Spleen (tissue), 7 donors: ENCODE measurements around the gene OMA1.

Experiments used
- CTCF ChIP-seq, 11 experiments: fragments of 200-600 bp in 7 of 11; fragments of 450-650 bp in 4 of 11; sonication (generic) in 4 of 11; IDR thresholded peaks in 8 of 11; conservative IDR thresholded peaks in 3 of 11; 1 replicate in 7 of 11; 2 replicates in 4 of 11; pipeline versions ENCODE4 v1.4.0 to v1.8.0; 2016 to 2021; ENCODE audit warnings: antibody characterized with exemption in 11 of 11, inconsistent platforms in 4 of 11, mild to moderate bottlenecking in 1 of 11
- POLR2A ChIP-seq, 3 donors: fragments of 450-650 bp; IDR thresholded peaks; one replicate each; pipeline ENCODE4 v1.5.1; 2017; ENCODE audit warnings: antibody characterized with exemption in 3 of 3, mild to moderate bottlenecking in 1 of 3
- POLR2AphosphoS5 ChIP-seq, 3 donors: sonication (generic); formaldehyde crosslinking; IDR thresholded peaks; one replicate each; pipeline ENCODE4 v1.5.1; 2017; ENCODE audit warnings: antibody characterized with exemption in 3 of 3
- donor health status: DM: no; HTN: no; CAD: no; lungs with moderate emphysema.
- donor health status: DM: no; HTN: no; CAD: no.
- donor health status: DM: no; HTN: no; CAD: no.

GRCh38 chr1:58446368-58446767 lies 100.2 kb downstream of the OMA1 start:
- TF ChIP-seq CTCF (IDR thresholded peaks at IDR 0.05 in 8 of 11, conservative IDR thresholded peaks at IDR 0.05 in 3 of 11) = no peak
- TF ChIP-seq POLR2AphosphoS5 (IDR thresholded peaks at IDR 0.05) = no peak
- TF ChIP-seq POLR2A (IDR thresholded peaks at IDR 0.05) = no peak
